ENCODE results near the gene EME2.

The EME2 gene

GRCh38 chr16:1769402-1770300 is 3.0 kb upstream of the EME2 start:
- no peak for ATAC-seq
- Mint-ChIP-seq H3K9me3 (no peaks in the 10 kb centered on the region), H3K4me1 (peaks cover 15% of the 10 kb centered on the region), H3K4me3 (peak overlapping the region; percentile 96), H3K27ac (peak overlapping the region; percentile 76), H3K36me3 (peaks cover 52% of the 10 kb centered on the region)
- no peak for DNase-seq (ENCODE audit: low spot score in 2 of 2)

DNA sequence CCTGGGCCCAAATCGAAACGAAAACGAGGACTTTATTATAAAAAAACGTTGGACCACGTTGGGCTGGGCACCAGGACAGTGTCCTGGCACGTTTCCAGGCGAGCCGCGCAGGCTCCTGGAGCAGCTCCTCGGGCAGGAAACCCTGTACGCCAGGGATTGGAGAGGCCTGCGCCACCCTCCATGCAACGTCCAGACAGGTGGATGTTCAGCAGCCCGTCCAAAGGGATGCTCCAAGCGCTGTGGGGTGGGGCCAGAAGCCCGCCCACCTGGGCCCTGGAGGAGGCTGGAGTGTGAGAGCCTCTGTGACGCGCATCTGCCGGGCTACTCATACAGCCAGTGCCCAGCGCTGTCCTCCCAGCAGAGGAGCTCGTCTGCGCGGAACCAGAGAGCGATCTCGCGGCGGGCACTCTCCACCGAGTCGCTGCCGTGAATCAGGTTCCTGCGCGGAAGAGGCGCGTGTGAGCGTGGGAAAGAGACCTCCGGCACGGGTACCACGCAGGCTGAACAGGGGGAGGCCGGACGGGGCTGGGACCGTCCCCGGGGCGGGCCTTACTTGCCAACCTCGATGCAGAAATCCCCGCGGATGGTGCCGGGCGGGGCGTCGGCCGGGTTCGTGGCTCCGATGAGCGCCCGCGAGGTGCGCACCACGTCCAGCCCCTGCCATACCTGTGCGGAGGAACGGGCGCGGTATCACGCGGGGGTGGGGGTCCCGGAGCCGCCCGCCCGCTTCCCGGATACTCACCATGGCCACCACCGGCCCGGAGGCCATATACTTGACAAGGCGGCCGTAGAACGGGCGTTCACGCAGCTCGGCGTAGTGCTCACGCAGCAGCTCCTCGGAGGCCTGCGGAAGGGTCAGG is 2.1 kb upstream of the EME2 start:
- Mint-ChIP-seq H3K4me3 (peak overlapping the region; percentile 96), H3K27ac (peak overlapping the region; percentile 76), H3K4me1 (peaks cover 15% of the 10 kb centered on the region), H3K36me3 (peaks cover 52% of the 10 kb centered on the region), H3K9me3 (no peaks in the 10 kb centered on the region)
- ATAC-seq (peak; percentile 22), DNase-seq (ENCODE audit: low spot score in 2 of 2) (no peak)

DNA sequence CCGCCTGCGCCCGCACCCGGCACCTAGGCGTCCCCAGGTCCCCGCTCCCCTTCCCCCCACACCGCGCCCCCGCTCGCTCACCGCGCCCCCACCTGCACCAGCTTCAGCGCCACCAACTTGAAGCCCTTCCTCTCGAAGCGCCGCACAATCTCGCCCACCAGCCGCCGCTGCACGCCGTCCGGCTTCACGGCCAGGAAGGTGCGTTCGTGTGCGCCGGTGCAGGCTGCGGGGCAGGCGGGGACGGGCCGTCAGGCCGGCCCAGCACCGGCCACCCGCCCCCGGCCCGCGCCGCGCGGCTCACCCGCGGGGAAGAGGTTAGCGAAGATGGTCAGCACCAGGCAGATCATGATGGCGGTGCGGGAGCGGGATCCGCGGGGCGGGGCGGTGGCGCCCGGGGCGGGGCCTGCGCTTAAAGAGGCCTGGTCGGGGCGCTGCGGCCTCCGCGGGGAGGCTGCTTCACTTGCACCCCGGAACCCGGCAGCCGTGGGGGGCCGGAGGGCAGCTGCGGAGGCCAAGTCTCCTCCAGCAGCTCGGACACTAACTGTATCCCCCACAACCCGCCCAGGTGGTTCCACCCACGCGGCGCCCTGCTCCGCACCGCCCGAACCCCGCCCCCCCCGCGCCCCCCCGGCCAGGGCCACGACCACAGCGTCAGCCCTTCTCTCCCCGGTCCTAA is 1.3 kb upstream of the EME2 start, which contains the start of gene NME3:
NME3 (minus strand) TSS at position 356 of the 676 bp plus-strand sequence; CDS start at position 347, 9 bp downstream.
- ATAC-seq (peak; percentile 62), DNase-seq (ENCODE audit: low spot score in 2 of 2) (peak; percentile 69 to 91)
- peaks cover 15% of the 10 kb centered on the region for H3K4me1 Mint-ChIP-seq
- peaks cover 54% of the 10 kb centered on the region for H3K36me3 Mint-ChIP-seq
- no peaks in the 10 kb centered on the region for H3K9me3 Mint-ChIP-seq
- H3K27ac Mint-ChIP-seq: peak within 1 kb of the TSS; percentile 93
- H3K4me3 Mint-ChIP-seq: peak within 1 kb of the TSS; percentile 96

DNA sequence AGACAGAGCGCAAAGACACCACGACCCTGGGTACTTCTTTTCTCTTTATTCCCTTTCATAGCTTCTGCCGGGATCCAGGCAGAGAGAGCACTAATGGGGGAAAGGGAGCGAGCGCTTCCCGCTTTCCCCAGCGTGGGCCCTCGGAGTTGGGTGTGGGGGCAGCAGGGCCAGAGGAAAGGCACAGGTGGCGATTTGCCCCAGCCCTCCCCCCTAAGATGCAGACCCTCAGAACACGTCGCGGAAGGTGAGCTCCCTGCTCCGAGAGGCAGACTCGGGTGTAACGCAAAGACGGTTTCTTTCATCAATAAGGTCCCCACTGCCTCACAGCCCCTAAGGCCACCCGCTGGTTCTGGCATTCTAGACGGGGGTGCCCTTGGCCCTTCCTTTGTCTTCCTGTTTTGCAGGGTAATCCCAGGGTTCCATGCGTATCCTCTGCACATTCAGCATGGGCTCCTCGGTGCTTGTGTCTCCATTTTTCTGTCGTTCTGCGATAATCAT is 697 bp upstream of the EME2 start:
- peaks cover 15% of the 10 kb centered on the region for H3K4me1 Mint-ChIP-seq
- H3K36me3 Mint-ChIP-seq: peaks cover 59% of the 10 kb centered on the region
- peak overlapping the region; percentile 96 for H3K4me3 Mint-ChIP-seq
- ATAC-seq (no peak), DNase-seq (ENCODE audit: low spot score in 2 of 2) (peak in 1 of 2 donors; percentile 73)
- H3K27ac Mint-ChIP-seq: peak overlapping the region; percentile 93
- H3K9me3 Mint-ChIP-seq: no peaks in the 10 kb centered on the region

DNA sequence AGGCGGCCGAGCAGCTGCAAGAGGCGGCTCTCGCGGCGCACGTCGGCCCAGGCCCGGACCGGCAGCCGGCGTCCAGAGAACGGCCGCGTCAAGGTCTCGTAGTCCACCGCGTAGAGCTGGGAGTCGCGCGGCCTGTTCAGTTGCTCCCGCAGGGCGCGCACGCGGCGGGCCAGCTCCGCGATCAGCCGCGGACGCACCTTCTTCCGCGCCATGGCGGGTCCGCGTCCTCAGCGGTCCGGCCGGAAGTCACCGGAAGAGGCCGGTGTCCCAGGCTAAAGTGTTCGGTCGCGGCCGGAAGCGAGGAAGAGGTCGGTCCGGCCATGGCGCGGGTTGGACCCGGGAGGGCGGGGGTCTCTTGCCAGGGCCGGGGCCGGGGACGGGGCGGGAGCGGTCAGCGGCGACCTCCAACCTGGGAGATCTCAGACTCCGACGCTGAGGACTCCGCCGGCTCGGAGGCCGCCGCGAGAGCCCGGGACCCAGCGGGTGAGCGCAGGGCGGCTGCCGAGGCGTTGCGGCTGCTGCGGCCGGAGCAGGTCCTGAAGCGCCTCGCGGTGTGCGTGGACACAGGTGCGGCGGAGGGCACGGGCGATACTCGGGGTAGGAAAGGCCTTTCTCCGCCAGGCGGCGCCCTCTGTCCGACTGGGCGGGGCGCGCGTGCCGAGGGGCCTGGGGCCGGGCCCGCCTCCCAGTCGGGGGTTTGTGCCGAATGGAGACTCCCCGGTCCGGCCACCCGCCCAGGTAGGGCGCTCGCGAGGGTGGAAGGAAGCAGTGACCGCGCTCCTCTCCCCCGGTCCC is 495 bp downstream of the EME2 start, which contains the start of gene MRPS34:
MRPS34 (minus strand) TSS at position 227 of the 795 bp plus-strand sequence; CDS start at position 212, 15 bp downstream.
- DNase-seq (ENCODE audit: low spot score in 2 of 2): peak; percentile 79 to 89
- Mint-ChIP-seq H3K9me3 (no peaks in the 10 kb centered on the region), H3K36me3 (peaks cover 52% of the 10 kb centered on the region), H3K27ac (peak within 1 kb of the TSS; percentile 93), H3K4me1 (peaks cover 15% of the 10 kb centered on the region), H3K4me3 (peak within 1 kb of the TSS; percentile 96)
- ATAC-seq: peak; percentile 75

DNA sequence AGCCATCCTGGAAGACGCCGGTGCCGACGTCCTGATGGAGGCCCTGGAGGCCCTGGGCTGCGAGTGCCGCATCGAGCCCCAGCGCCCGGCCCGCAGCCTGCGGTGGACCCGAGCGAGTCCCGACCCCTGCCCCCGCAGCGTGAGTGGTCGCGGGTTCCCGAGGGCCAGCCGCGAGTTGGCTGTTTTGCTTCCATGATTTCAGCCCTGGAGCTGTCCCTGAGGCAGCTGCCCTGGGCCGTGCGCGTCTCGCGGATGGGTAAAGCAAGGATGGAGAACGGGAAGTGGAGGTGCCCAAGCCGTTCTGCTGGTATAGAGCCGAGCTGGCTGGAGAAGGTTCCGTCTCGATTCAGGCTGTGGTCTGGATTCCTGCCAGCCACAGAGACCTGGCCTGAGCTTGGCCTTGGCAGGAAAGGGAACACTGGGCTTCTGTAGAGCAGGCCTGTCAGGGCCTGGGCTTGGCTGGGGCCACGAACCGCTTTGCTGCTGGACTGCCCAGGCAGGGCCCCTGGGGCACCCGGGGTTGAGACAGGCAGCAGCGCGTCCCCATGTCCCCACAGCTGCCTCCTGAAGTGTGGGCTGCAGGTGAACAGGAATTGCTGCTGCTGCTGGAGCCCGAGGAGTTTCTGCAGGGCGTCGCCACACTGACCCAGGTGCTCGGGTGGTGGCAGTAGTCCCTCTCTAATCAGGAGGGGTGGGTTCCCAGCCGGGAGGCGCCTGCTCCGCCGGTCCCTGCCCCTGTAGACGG is 1.3 kb downstream of the EME2 start:
- peak overlapping the region; percentile 93 for H3K27ac Mint-ChIP-seq
- H3K4me1 Mint-ChIP-seq: peaks cover 16% of the 10 kb centered on the region
- H3K36me3 Mint-ChIP-seq: peaks cover 47% of the 10 kb centered on the region
- DNase-seq (ENCODE audit: low spot score in 2 of 2) (no peak), ATAC-seq (peak; percentile 4)
- H3K4me3 Mint-ChIP-seq: peak overlapping the region; percentile 96
- H3K9me3 Mint-ChIP-seq: no peaks in the 10 kb centered on the region

GRCh38 chr16:1774448-1774780 is 1.8 kb downstream of the EME2 start:
- ATAC-seq (no peak), DNase-seq (ENCODE audit: low spot score in 2 of 2) (no peak)
- Mint-ChIP-seq H3K4me3 (peak overlapping the region; percentile 96), H3K36me3 (peaks cover 46% of the 10 kb centered on the region), H3K27ac (no peak overlapping the region), H3K4me1 (peaks cover 21% of the 10 kb centered on the region), H3K9me3 (no peaks in the 10 kb centered on the region)

GRCh38 chr16:1775006-1775845 is 2.6 kb downstream of the EME2 start:
- H3K4me3 Mint-ChIP-seq: peak overlapping the region; percentile 96

GRCh38 chr16:1775846-1776671 is 3.4 kb downstream of the EME2 start:
- peak overlapping the region; percentile 96 for H3K4me3 Mint-ChIP-seq
- no peaks in the 10 kb centered on the region for H3K9me3 Mint-ChIP-seq
- ATAC-seq (no peak), DNase-seq (ENCODE audit: low spot score in 2 of 2) (no peak)
- no peak overlapping the region for H3K27ac Mint-ChIP-seq
- peaks cover 16% of the 10 kb centered on the region for H3K4me1 Mint-ChIP-seq
- H3K36me3 Mint-ChIP-seq: peaks cover 41% of the 10 kb centered on the region

More at GRCh38 chr16:1775006-1775845, 2.6 kb downstream of the EME2 start:
- Mint-ChIP-seq H3K9me3 (no peaks in the 10 kb centered on the region), H3K27ac (peak overlapping the region; percentile 43), H3K4me1 (peaks cover 18% of the 10 kb centered on the region), H3K36me3 (peaks cover 40% of the 10 kb centered on the region)
- DNase-seq (ENCODE audit: low spot score in 2 of 2) (no peak), ATAC-seq (no peak)

- no peak overlapping the region for H3K27ac Mint-ChIP-seq
- no peaks in the 10 kb centered on the region for H3K9me3 Mint-ChIP-seq
- H3K4me3 Mint-ChIP-seq: no peak overlapping the region
- ATAC-seq (no peak), DNase-seq (ENCODE audit: low spot score in 2 of 2) (no peak)
- H3K36me3 Mint-ChIP-seq: peaks cover 45% of the 10 kb centered on the region
- H3K4me1 Mint-ChIP-seq: peaks cover 22% of the 10 kb centered on the region
These were observed 4.0 kb downstream of the EME2 start for GRCh38 chr16:1776672-1776955.

- H3K9me3 Mint-ChIP-seq: no peaks in the 10 kb centered on the region
- H3K4me1 Mint-ChIP-seq: peaks cover 21% of the 10 kb centered on the region
- H3K27ac Mint-ChIP-seq: no peak overlapping the region
- no peak for ATAC-seq
- no peak for DNase-seq (ENCODE audit: low spot score in 2 of 2)
- H3K36me3 Mint-ChIP-seq: peaks cover 45% of the 10 kb centered on the region
- H3K4me3 Mint-ChIP-seq: no peak overlapping the region
These were observed 4.4 kb downstream of the EME2 start for GRCh38 chr16:1776991-1777374.

DNA sequence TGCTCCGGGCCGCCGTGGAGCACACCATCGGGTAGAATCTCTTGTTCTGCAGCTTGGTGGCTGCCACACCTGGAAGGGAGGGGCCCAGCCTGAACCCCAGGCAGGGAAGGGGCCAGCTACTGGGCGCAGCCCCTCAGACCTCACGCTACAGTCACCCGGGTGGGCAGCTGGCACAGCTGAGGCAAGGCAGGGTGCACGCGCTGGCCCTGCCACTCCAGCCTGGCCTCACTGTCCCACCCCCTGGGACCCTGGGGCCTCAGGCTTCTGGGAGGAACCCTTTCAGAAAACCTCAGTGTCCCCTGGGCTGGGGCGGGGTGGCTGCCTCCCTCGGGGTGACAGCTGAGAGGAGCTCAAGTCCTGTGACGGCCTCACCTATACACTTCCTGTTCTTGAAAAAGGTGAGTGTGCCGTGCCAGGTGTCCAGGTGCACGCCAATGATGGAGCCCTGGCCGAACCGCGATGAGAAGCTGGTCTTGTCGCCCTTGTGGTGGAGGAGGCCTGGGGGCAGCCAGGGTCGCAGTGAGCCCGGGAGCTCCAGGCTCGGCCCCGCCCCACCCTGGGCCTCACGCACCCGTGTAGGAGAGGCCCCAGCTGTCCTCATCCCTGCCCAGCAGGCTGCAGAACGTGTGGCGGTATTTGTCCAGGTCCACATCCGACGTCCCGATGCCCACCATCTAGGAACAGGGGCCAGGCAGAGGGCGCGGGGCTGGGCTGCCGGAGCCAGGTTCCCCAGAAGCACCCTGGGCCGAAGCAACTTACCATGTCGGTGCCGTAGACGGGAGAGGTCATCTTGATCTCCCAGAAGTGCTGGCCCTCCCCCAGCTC is 5.0 kb downstream of the EME2 start:
- DNase-seq (ENCODE audit: low spot score in 2 of 2): no peak
- H3K4me1 Mint-ChIP-seq: peaks cover 17% of the 10 kb centered on the region
- H3K4me3 Mint-ChIP-seq: no peak overlapping the region
- H3K27ac Mint-ChIP-seq: no peak overlapping the region
- no peaks in the 10 kb centered on the region for H3K9me3 Mint-ChIP-seq
- no peak for ATAC-seq
- peaks cover 45% of the 10 kb centered on the region for H3K36me3 Mint-ChIP-seq
